HepG2 (cell line): Measurements from ENCODE around the gene SFI1. TPM values are rescaled to one million over a fixed set of nuclear protein-coding genes. Genes with fewer than 3 reads are reported as not detected.

Source experiments
- ARID4A ChIP-seq: sonication (generic); formaldehyde crosslinking; IDR thresholded peaks from 2 replicates; pipeline ENCODE4 v1.5.0; 2020; ENCODE audit warnings: mild to moderate bottlenecking, missing genetic modification reagents, borderline replicate concordance
- DNMT3B ChIP-seq: conservative IDR thresholded peaks from 2 replicates; pipeline ENCODE4 v1.6.1; 2016; ENCODE audit warnings: missing biosample characterization, control low read depth
- EED ChIP-seq: sonication (generic); formaldehyde crosslinking; IDR thresholded peaks from 2 replicates; pipeline ENCODE4 v1.5.0; 2020; ENCODE audit warnings: mild to moderate bottlenecking, missing genetic modification reagents
- EZH2 ChIP-seq: conservative IDR thresholded peaks from 2 replicates; pipeline ENCODE4 v1.6.1; 2012; ENCODE audit warnings: mild to moderate bottlenecking, low read depth, low read length, moderate library complexity
- FOXC1 ChIP-seq: sonication (generic); formaldehyde crosslinking; IDR thresholded peaks from 2 replicates; pipeline ENCODE4 v1.8.0; 2022; ENCODE audit warnings: mild to moderate bottlenecking, missing genetic modification reagents, borderline replicate concordance
- GATAD1 ChIP-seq: IDR thresholded peaks from 2 replicates; pipeline ENCODE4 v1.6.1; 2016; ENCODE audit warnings: missing genetic modification reagents, missing compliant biosample characterization
- HBP1 ChIP-seq: IDR thresholded peaks from 2 replicates; pipeline ENCODE4 v1.6.1; 2016; ENCODE audit warnings: low read depth, control low read depth
- HINFP ChIP-seq: sonication (generic); formaldehyde crosslinking; IDR thresholded peaks from 2 replicates; pipeline ENCODE4 v1.4.0; 2020; ENCODE audit warnings: low read depth, mild to moderate bottlenecking, missing genetic modification reagents
- HNRNPH1 ChIP-seq: fragments of 200-400 bp; formaldehyde crosslinking; optimal IDR thresholded peaks from 2 replicates; pipeline ENCODE3; 2017; ENCODE audit warnings: mild to moderate bottlenecking, low read depth, low read length
- KLF15 ChIP-seq: sonication (generic); formaldehyde crosslinking; IDR thresholded peaks from 2 replicates; pipeline ENCODE4 v1.8.1; 2023; ENCODE audit warnings: borderline replicate concordance, mild to moderate bottlenecking, inconsistent platforms, missing genetic modification reagents, mixed read lengths
- MAFF ChIP-seq: IDR thresholded peaks from 2 replicates; pipeline ENCODE4 v1.6.1; 2011; ENCODE audit warnings: low read depth, low read length, improper control_type of control experiment
- MYC ChIP-seq: sonication (generic); formaldehyde crosslinking; IDR thresholded peaks from 2 replicates; pipeline ENCODE4 v1.9.0; 2021; ENCODE audit warnings: missing genetic modification reagents, borderline replicate concordance
- NBN ChIP-seq: fragments of 450-650 bp; conservative IDR thresholded peaks from 2 replicates; pipeline ENCODE4 v1.6.1; 2017
- SMARCC2 ChIP-seq: fragments of 450-650 bp; IDR thresholded peaks from 2 replicates; pipeline ENCODE4 v1.6.1; 2017; ENCODE audit warnings: antibody characterized with exemption, mild to moderate bottlenecking
- TERF1 ChIP-seq: sonication (generic); formaldehyde crosslinking; IDR thresholded peaks from 2 replicates; pipeline ENCODE4 v1.8.0; 2022; ENCODE audit warnings: mild to moderate bottlenecking, missing genetic modification reagents, moderate library complexity
- ZNF136 ChIP-seq: sonication (generic); formaldehyde crosslinking; IDR thresholded peaks from 2 replicates; pipeline ENCODE4 v1.8.1; 2022; ENCODE audit warnings: low read depth, mild to moderate bottlenecking, moderate library complexity, missing genetic modification reagents
- ZNF225 ChIP-seq: sonication (generic); formaldehyde crosslinking; IDR thresholded peaks from 2 replicates; pipeline ENCODE4 v1.4.0; 2020; ENCODE audit warnings: mild to moderate bottlenecking, missing genetic modification reagents
- ZNF276 ChIP-seq: sonication (generic); formaldehyde crosslinking; IDR thresholded peaks from 2 replicates; pipeline ENCODE4 v1.4.0; 2020; ENCODE audit warnings: mild to moderate bottlenecking, low read depth, missing genetic modification reagents
- ZNF441 ChIP-seq: sonication (generic); formaldehyde crosslinking; IDR thresholded peaks from 2 replicates; pipeline ENCODE4 v1.7.0; 2021; ENCODE audit warnings: missing genetic modification reagents, borderline replicate concordance
- ZNF605 ChIP-seq: sonication (generic); formaldehyde crosslinking; IDR thresholded peaks from 2 replicates; pipeline ENCODE4 v1.8.0; 2022; ENCODE audit warnings: mild to moderate bottlenecking, missing genetic modification reagents
- ZNF768 ChIP-seq: sonication (generic); formaldehyde crosslinking; IDR thresholded peaks from 2 replicates; pipeline ENCODE4 v1.4.0; 2020; ENCODE audit warnings: missing genetic modification reagents
- polyA plus RNA-seq, 8 experiments: library from polyadenylated mRNA; depleted of rRNA in 3 of 8; stranded (reverse) in 7 of 8; unstranded in 1 of 8; fragments of >200 nt; fragmentation: Illumina TruSeq in 4 of 8; extraction: Trizol in 4 of 8; gene quantifications; 2 replicates each; pipeline versions ENCODE4 v1.2.1 to v1.2.3, GENCODE V29; 2011 to 2016; ENCODE audit warnings: low read depth in 4 of 8, missing spikeins in 1 of 8, mixed read lengths in 1 of 8; ENCODE audit not compliant: insufficient read depth in 1 of 8
- total RNA-seq, 5 experiments: library from RNA; depleted of rRNA; stranded (reverse); fragments of >200 nt; fragmentation: Illumina TruSeq; extraction: Trizol; gene quantifications; 2 replicates each; pipeline ENCODE4 v1.2.3, GENCODE V29; 2016; ENCODE audit warnings: low read depth in 1 of 5

The SFI1 gene
- total and polyA plus RNA-seq, 2 of the 13 experiments (the other 11 are each of a cell fraction or from before 2014, with no cell fraction given) = 20.5 to 40.1 TPM

GRCh38 chr22:31579835-31580242 is 83.5 kb downstream of the SFI1 start (continued):
- no peak for TF ChIP-seq EZH2
- peak; percentile 38; the same call in 1 of the 2 replicates for TF ChIP-seq ARID4A (CRISPR knock-in tag)
- no peak for TF ChIP-seq NBN
- TF ChIP-seq GATAD1 (CRISPR knock-in tag) = peak; percentile 38; the same call in 1 of the 2 replicates
- TF ChIP-seq ZNF136 (CRISPR knock-in tag) = no peak
- TF ChIP-seq SMARCC2 = no peak
- no peak for TF ChIP-seq HNRNPH1
- TF ChIP-seq KLF15 (CRISPR knock-in tag) = no peak
- TF ChIP-seq ZNF276 (CRISPR knock-in tag) = no peak
- no peak for TF ChIP-seq HBP1
- TF ChIP-seq FOXC1 (CRISPR knock-in tag) = no peak
- no peak for TF ChIP-seq ZNF225 (CRISPR knock-in tag)
- TF ChIP-seq TERF1 (CRISPR knock-in tag) = no peak
- TF ChIP-seq ZNF441 (CRISPR knock-in tag) = no peak
- no peak for TF ChIP-seq ZNF605 (CRISPR knock-in tag)
- no peak for TF ChIP-seq EED
- peak; percentile 30; the same call in 1 of the 2 replicates for TF ChIP-seq MYC (CRISPR knock-in tag)
- peak; percentile 61; the same call in 1 of the 2 replicates for TF ChIP-seq HINFP
- 0 out of 2 replicates have a peak, but pooled peaks have one; percentile 61 for TF ChIP-seq DNMT3B (CRISPR knock-in tag)
- TF ChIP-seq MAFF = no peak
- no peak for TF ChIP-seq ZNF768 (CRISPR knock-in tag)
